Right ventricle myocardium inferior (tissue), 1 donor: ENCODE measurements around the gene TRAK1. TPM values are rescaled to one million over a fixed set of nuclear protein-coding genes. Genes with fewer than 3 reads are reported as not detected.

Experiments used
- ATAC-seq: fragments of 200-7000 bp; cut with Tn5 transposase; one replicate; pipeline ENCODE4 v1.9.1; 2020; ENCODE audit warnings: mild to moderate bottlenecking, moderate library complexity
- DNase-seq: peaks from one replicate; pipeline ENCODE4 v3.0.0; 2021; ENCODE audit errors: missing footprints
- intact Hi-C: fragments of 100-400 bp; cut with DNase I; formaldehyde crosslinking; loops from one replicate; pipeline ENCODE4 v1.11.0; 2022
- total RNA-seq: library from RNA; stranded (reverse); fragmentation: NEBNext Ultra II Directional; extraction: Animal tissue kit (Norgen Biotek cat#: 25700); gene quantifications from one replicate; pipeline ENCODE4 v1.2.1, GENCODE V29; 2021
- donor health status: DM: no; HTN: yes; CAD: no; lungs with severe emphysema.

TRAK1 gene
- total RNA-seq, 1 donor from 2014 or later = 267 TPM

GRCh38 chr3:42063888-42064287, 27.3 kb upstream of the TRAK1 start:
- intact Hi-C loops = loop anchor here (2.0 to 5.0 kb wide), 2 partner anchors 33 to 39 kb away; no protein-coding TSS in a partner anchor
- no peak for ATAC-seq
- no peak for DNase-seq

- peak; percentile 50 for ATAC-seq
- intact Hi-C loops = no loop called here
- DNase-seq = no peak
Measured at GRCh38 chr3:42066516-42067181, 24.5 kb upstream of the TRAK1 start.

GRCh38 chr3:42067326-42067725, 23.8 kb upstream of the TRAK1 start:
- ATAC-seq = peak; percentile 46
- intact Hi-C loops = no loop called here
- DNase-seq = no peak

GRCh38 chr3:42068303-42069088, 22.7 kb upstream of the TRAK1 start:
- DNase-seq = no peak
- ATAC-seq = no peak
- intact Hi-C loops = no loop called here

GRCh38 chr3:42070089-42070488, 21.1 kb upstream of the TRAK1 start:
- DNase-seq (no peak), ATAC-seq (no peak)
- intact Hi-C loops = no loop called here

- DNase-seq = no peak
- intact Hi-C loops = no loop called here
Measured at GRCh38 chr3:42070524-42070923, 20.6 kb upstream of the TRAK1 start.

GRCh38 chr3:42071904-42072812, 19.0 kb upstream of the TRAK1 start:
- peak; percentile 80 for ATAC-seq
- peak; percentile 86 for DNase-seq
- intact Hi-C loops = no loop called here

More at GRCh38 chr3:42070524-42070923, 20.6 kb upstream of the TRAK1 start:
- ATAC-seq = no peak

- DNase-seq (no peak), ATAC-seq (no peak)
- intact Hi-C loops = no loop called here
Measured at GRCh38 chr3:42072831-42073301, 18.3 kb upstream of the TRAK1 start.

- ATAC-seq = peak; percentile 35
- DNase-seq = no peak
- intact Hi-C loops = no loop called here
Measured at GRCh38 chr3:42077785-42078184, 13.4 kb upstream of the TRAK1 start.

GRCh38 chr3:42078677-42079076, 12.5 kb upstream of the TRAK1 start:
- intact Hi-C loops = no loop called here
- ATAC-seq (no peak), DNase-seq (no peak)

GRCh38 chr3:42079701-42080452, 11.3 kb upstream of the TRAK1 start:
- intact Hi-C loops = no loop called here
- ATAC-seq (no peak), DNase-seq (no peak)

GRCh38 chr3:42080453-42080872, 10.7 kb upstream of the TRAK1 start:
- no peak for DNase-seq
- peak; percentile 23 for ATAC-seq
- intact Hi-C loops = no loop called here

- DNase-seq (no peak), ATAC-seq (no peak)
- intact Hi-C loops = no loop called here
Measured at GRCh38 chr3:42081838-42082473, 9.2 kb upstream of the TRAK1 start.

- intact Hi-C loops = no loop called here
- DNase-seq (no peak), ATAC-seq (no peak)
Measured at GRCh38 chr3:42084586-42084985, 6.6 kb upstream of the TRAK1 start.

GRCh38 chr3:42085641-42086376, 5.3 kb upstream of the TRAK1 start:
- intact Hi-C loops = no loop called here
- ATAC-seq = no peak
- DNase-seq = no peak

- no peak for ATAC-seq
- intact Hi-C loops = no loop called here
- DNase-seq = no peak
Measured at GRCh38 chr3:42088803-42089530, 2.2 kb upstream of the TRAK1 start.

- no peak for ATAC-seq
- DNase-seq = no peak
- intact Hi-C loops = no loop called here
Measured at GRCh38 chr3:42092006-42092405, 849 bp downstream of the TRAK1 start.
